Activated T-cell treated with anti-CD3 and anti-CD28 coated beads, Interleukin-2, amount 50 U/mL, for 72 hours (primary cell): ENCODE results near the gene SHROOM3. TPM values are rescaled to one million over a fixed set of nuclear protein-coding genes. Genes with fewer than 3 reads are reported as not detected.

ENCODE experiments used
- ATAC-seq, 2 donors: fragments of 150-1000 bp; cut with Tn5 transposase; replicated peaks in 1 of 2; 2 replicates each; pipeline ENCODE4 v1.10.0; 2021; ENCODE audit warnings: moderate library complexity in 2 of 2, mild to moderate bottlenecking in 1 of 2
- DNase-seq, 2 donors: peaks; one replicate each; pipeline ENCODE4 v3.0.0; 2021 to 2022; ENCODE audit warnings: mixed read lengths in 1 of 2
- H3K27ac Mint-ChIP-seq: one replicate; pipeline ENCODE4 v1.8.0; 2022; ENCODE audit warnings: mild to moderate bottlenecking, moderate library complexity, mixed read lengths
- H3K27me3 Mint-ChIP-seq: one replicate; pipeline ENCODE4 v1.8.0; 2022; ENCODE audit warnings: low read depth, mixed read lengths
- H3K36me3 Mint-ChIP-seq, 2 donors: one replicate each; pipeline ENCODE4 v1.8.0; 2022; ENCODE audit warnings: mixed read lengths in 2 of 2, mild to moderate bottlenecking in 1 of 2; ENCODE audit not compliant: insufficient read depth in 2 of 2
- H3K4me1 Mint-ChIP-seq: one replicate; pipeline ENCODE4 v1.8.0; 2022; ENCODE audit warnings: low read depth, mixed read lengths
- H3K4me3 Mint-ChIP-seq, 2 donors: one replicate each; pipeline ENCODE4 v1.8.0; 2022; ENCODE audit warnings: mild to moderate bottlenecking in 2 of 2, mixed read lengths in 2 of 2, moderate library complexity in 2 of 2
- H3K9me3 Mint-ChIP-seq, 2 donors: one replicate each; pipeline ENCODE4 v1.8.0; 2022; ENCODE audit warnings: mixed read lengths in 2 of 2
- total RNA-seq, 2 donors: library from RNA; stranded (reverse); gene quantifications; one replicate each; pipeline ENCODE4 v1.2.3, GENCODE V29; 2022

The SHROOM3 gene
- total RNA-seq, 2 donors from 2014 or later: 0.09 to 0.10 TPM

- peaks cover 6% of the 10 kb centered on the region for H3K27me3 Mint-ChIP-seq
- no peak overlapping the region for H3K27ac Mint-ChIP-seq
- ATAC-seq (no peak), DNase-seq (no peak)
- H3K36me3 Mint-ChIP-seq: no peaks in the 10 kb centered on the region
- no peak overlapping the region for H3K4me3 Mint-ChIP-seq
- no peaks in the 10 kb centered on the region for H3K4me1 Mint-ChIP-seq
- H3K9me3 Mint-ChIP-seq: peaks cover 0 to 2% of the 10 kb centered on the region in 2 donors
Measured at GRCh38 chr4:76654084-76654483, 219.1 kb downstream of the SHROOM3 start.

GRCh38 chr4:76654791-76655190 lies 219.8 kb downstream of the SHROOM3 start:
- no peak overlapping the region for H3K4me3 Mint-ChIP-seq
- H3K4me1 Mint-ChIP-seq: no peaks in the 10 kb centered on the region
- no peaks in the 10 kb centered on the region for H3K36me3 Mint-ChIP-seq
- peaks cover 6% of the 10 kb centered on the region for H3K27me3 Mint-ChIP-seq
- ATAC-seq (no peak), DNase-seq (no peak)
- peaks cover 0 to 2% of the 10 kb centered on the region in 2 donors for H3K9me3 Mint-ChIP-seq
- H3K27ac Mint-ChIP-seq: no peak overlapping the region

- ATAC-seq: no peak
- H3K36me3 Mint-ChIP-seq: no peaks in the 10 kb centered on the region
Measured at GRCh38 chr4:76655566-76656479, 220.8 kb downstream of the SHROOM3 start.

GRCh38 chr4:76657443-76657842 lies 222.4 kb downstream of the SHROOM3 start:
- ATAC-seq: no peak
- Mint-ChIP-seq H3K27ac (no peak overlapping the region), H3K4me3 (no peak overlapping the region), H3K27me3 (peaks cover 18% of the 10 kb centered on the region), H3K9me3 (no peaks in the 10 kb centered on the region), H3K36me3 (no peaks in the 10 kb centered on the region), H3K4me1 (no peaks in the 10 kb centered on the region)
- no peak for DNase-seq

More at GRCh38 chr4:76655566-76656479, 220.8 kb downstream of the SHROOM3 start:
- Mint-ChIP-seq H3K9me3 (peaks cover 0 to under 1% of the 10 kb centered on the region in 2 donors), H3K4me1 (no peaks in the 10 kb centered on the region), H3K27me3 (peaks cover 11% of the 10 kb centered on the region), H3K27ac (no peak overlapping the region), H3K4me3 (no peak overlapping the region)
- DNase-seq: no peak

- Mint-ChIP-seq H3K4me3 (no peak overlapping the region), H3K4me1 (no peaks in the 10 kb centered on the region), H3K9me3 (no peaks in the 10 kb centered on the region), H3K27ac (no peak overlapping the region), H3K27me3 (peaks cover 21% of the 10 kb centered on the region), H3K36me3 (no peaks in the 10 kb centered on the region)
- DNase-seq: no peak
- peak in 1 of 2 donors; percentile 30 for ATAC-seq
Measured at GRCh38 chr4:76658231-76659102, 223.4 kb downstream of the SHROOM3 start.

DNA sequence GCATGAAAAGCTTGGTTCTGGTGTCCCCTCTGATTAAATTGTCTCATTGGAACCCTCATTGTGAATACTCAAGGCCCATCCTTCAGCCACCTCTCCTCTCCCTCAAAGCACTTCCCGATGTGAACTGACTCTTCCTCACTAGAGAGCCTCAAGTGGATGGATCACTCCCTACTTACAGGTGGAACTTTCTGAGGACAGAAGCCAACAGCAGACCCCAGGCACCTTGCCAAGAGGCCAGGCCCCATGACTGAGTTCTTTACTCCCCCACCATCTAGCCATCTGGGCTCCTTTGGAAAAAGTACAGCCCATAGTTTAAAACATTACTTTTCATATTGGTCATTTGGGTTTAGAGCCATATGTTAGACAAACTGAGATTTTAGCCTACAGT lies 224.1 kb downstream of the SHROOM3 start:
- no peaks in the 10 kb centered on the region for H3K9me3 Mint-ChIP-seq
- H3K27ac Mint-ChIP-seq: no peak overlapping the region
- ATAC-seq (no peak), DNase-seq (no peak)
- no peak overlapping the region for H3K4me3 Mint-ChIP-seq
- H3K27me3 Mint-ChIP-seq: peaks cover 16% of the 10 kb centered on the region
- H3K4me1 Mint-ChIP-seq: no peaks in the 10 kb centered on the region
- H3K36me3 Mint-ChIP-seq: no peaks in the 10 kb centered on the region

DNA sequence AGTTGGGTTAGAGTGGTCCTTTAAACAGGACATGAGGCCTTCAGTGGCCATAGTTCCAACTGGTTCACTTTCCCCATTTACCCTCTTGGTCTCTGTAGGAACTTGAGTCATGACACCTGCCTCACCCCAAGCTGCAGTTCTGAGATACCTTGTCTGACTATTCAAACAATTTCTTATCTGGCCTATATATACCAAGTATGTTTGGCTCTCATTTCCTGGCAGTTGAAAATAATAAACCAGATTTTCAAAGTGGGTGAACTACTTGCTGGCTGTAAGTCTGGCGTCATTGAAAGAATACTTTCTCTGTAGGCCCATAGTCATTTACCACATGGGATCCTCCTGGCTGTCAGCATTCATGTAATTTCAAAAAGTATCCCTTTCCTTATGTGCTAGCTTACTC lies 228.8 kb downstream of the SHROOM3 start:
- DNase-seq (no peak), ATAC-seq (no peak)
- peaks cover 14% of the 10 kb centered on the region for H3K27me3 Mint-ChIP-seq
- H3K36me3 Mint-ChIP-seq: no peaks in the 10 kb centered on the region
- H3K4me3 Mint-ChIP-seq: no peak overlapping the region
- H3K27ac Mint-ChIP-seq: no peak overlapping the region
- peaks cover 7% of the 10 kb centered on the region for H3K4me1 Mint-ChIP-seq
- no peaks in the 10 kb centered on the region for H3K9me3 Mint-ChIP-seq

GRCh38 chr4:76665153-76665552 lies 230.1 kb downstream of the SHROOM3 start:
- Mint-ChIP-seq H3K36me3 (no peaks in the 10 kb centered on the region), H3K4me1 (peaks cover 7% of the 10 kb centered on the region), H3K9me3 (no peaks in the 10 kb centered on the region), H3K27me3 (peaks cover 11% of the 10 kb centered on the region), H3K4me3 (no peak overlapping the region), H3K27ac (no peak overlapping the region)
- DNase-seq (no peak), ATAC-seq (no peak)

GRCh38 chr4:76665721-76666120 lies 230.7 kb downstream of the SHROOM3 start:
- ATAC-seq (no peak), DNase-seq (no peak)
- H3K36me3 Mint-ChIP-seq: no peaks in the 10 kb centered on the region
- no peaks in the 10 kb centered on the region for H3K9me3 Mint-ChIP-seq
- no peak overlapping the region for H3K4me3 Mint-ChIP-seq
- peaks cover 7% of the 10 kb centered on the region for H3K4me1 Mint-ChIP-seq
- no peak overlapping the region for H3K27ac Mint-ChIP-seq
- peaks cover 10% of the 10 kb centered on the region for H3K27me3 Mint-ChIP-seq

- H3K27me3 Mint-ChIP-seq: peaks cover 14% of the 10 kb centered on the region
- DNase-seq (no peak), ATAC-seq (peak in 1 of 2 donors; percentile 56)
- no peak overlapping the region for H3K4me3 Mint-ChIP-seq
- H3K27ac Mint-ChIP-seq: no peak overlapping the region
- H3K36me3 Mint-ChIP-seq: no peaks in the 10 kb centered on the region
- no peaks in the 10 kb centered on the region for H3K9me3 Mint-ChIP-seq
- H3K4me1 Mint-ChIP-seq: peaks cover 7% of the 10 kb centered on the region
Measured at GRCh38 chr4:76666944-76667532, 232.0 kb downstream of the SHROOM3 start.

GRCh38 chr4:76670631-76671030 lies 235.6 kb downstream of the SHROOM3 start:
- H3K4me3 Mint-ChIP-seq: no peak overlapping the region
- no peak for ATAC-seq

DNA sequence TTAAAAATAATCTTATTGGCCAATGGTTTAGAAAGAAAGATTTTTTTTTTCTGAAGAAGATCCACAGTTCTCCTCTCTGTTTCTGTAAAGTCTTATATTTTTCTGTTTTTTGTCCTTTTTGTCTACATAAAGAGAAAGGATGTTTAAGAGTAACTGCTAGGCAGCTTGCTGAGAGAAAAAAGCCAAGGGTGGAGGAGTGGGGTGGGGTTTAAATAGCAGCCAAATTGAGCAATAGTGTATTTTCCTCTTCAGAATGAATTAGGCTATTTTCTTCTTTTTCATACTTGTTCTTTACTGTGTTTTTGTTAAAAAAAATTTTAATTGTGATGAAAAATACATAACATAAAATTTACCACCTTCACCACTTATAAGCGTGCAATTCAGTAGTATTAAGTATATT lies 238.3 kb downstream of the SHROOM3 start:
- H3K36me3 Mint-ChIP-seq: no peaks in the 10 kb centered on the region
- H3K4me3 Mint-ChIP-seq: no peak overlapping the region
- peaks cover 26% of the 10 kb centered on the region for H3K27me3 Mint-ChIP-seq
- DNase-seq: no peak
- no peak for ATAC-seq
- H3K9me3 Mint-ChIP-seq: no peaks in the 10 kb centered on the region
- no peak overlapping the region for H3K27ac Mint-ChIP-seq
- no peaks in the 10 kb centered on the region for H3K4me1 Mint-ChIP-seq

More at GRCh38 chr4:76670631-76671030, 235.6 kb downstream of the SHROOM3 start:
- DNase-seq: no peak
- H3K9me3 Mint-ChIP-seq: no peaks in the 10 kb centered on the region
- H3K27ac Mint-ChIP-seq: no peak overlapping the region
- no peaks in the 10 kb centered on the region for H3K36me3 Mint-ChIP-seq
- peaks cover 7% of the 10 kb centered on the region for H3K4me1 Mint-ChIP-seq
- H3K27me3 Mint-ChIP-seq: peaks cover 18% of the 10 kb centered on the region

DNA sequence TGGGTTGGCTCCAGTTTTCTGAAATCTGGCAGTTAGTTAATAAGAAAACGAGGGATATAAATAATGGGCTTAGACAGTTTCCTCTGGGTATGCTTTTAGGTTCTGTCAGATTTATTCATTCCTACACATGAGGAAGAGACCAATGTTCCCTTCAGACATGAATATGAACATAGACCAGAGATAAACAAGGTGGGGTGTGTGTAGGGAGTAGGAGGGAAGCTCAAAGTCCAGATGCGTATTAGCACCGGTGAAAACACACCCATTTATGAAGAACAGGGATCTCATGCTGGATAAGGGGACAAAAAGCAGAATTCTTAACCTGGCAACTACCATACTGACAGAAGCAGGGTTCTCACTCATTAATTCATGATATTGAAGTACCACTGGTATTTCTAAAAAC lies 240.0 kb downstream of the SHROOM3 start:
- peaks cover 26% of the 10 kb centered on the region for H3K27me3 Mint-ChIP-seq
- no peaks in the 10 kb centered on the region for H3K36me3 Mint-ChIP-seq
- ATAC-seq: no peak
- no peak overlapping the region for H3K27ac Mint-ChIP-seq
- no peaks in the 10 kb centered on the region for H3K4me1 Mint-ChIP-seq
- H3K9me3 Mint-ChIP-seq: no peaks in the 10 kb centered on the region
- no peak for DNase-seq
- H3K4me3 Mint-ChIP-seq: no peak overlapping the region
